ENCODE measurements around the gene PSMA5.
"Not testable (repeated sequence)": the region's sequence is repeated elsewhere in the genome, so short reads cannot be mapped to it uniquely, and the experiment has no call there.

PSMA5 gene

DNA sequence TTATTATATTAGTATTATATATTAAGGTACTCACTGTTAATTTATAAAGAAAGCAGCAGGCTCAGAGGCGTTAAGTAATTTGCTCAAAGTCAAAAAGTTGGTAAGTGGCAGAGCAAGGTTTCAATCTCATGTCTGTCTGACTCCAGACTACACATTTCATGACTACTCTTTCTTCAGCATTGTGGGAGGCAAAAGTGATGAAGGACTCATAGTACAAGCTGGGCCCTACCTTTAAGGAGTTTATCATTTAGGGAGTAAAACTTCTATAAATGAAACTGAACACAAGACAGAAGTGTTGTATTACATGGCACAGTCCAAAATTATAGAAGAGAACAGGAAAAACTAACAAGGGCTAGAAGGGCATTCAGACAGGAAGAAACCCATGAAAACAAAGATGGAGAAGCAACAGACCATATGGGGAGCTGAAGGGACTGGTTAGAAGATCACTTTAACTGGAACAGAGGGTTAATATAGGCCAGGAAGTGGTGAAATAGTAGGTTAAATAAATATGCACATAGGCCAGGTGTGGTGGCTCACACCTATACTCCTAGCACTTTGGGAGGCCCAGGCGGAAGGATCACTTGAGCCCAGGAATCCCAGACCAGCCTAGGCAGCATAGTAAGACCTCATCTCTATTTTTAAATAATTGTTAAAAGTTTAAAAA lies 40.1 kb downstream of the PSMA5 start:
- TF ChIP-seq FOXP2 (optimal IDR thresholded peaks at IDR 0.05; ENCODE audit: control extremely low read depth, extremely low read length, insufficient read depth) (no peak), EZH2 (IDR thresholded peaks at IDR 0.05) (no peak), POLR2AphosphoS5 (IDR thresholded peaks at IDR 0.05; ENCODE audit: borderline replicate concordance, low read depth, low read length) (no peak)
- H3K27ac ChIP-seq = no peak overlapping the region
- H3K9me3 ChIP-seq (ENCODE audit: low read depth, low read length) = no peaks in the 10 kb centered on the region
- H3K4me3 ChIP-seq = no peak overlapping the region
- no peak overlapping the region for H3K9ac ChIP-seq (ENCODE audit: insufficient read length)
- no peaks in the 10 kb centered on the region for H3K36me3 ChIP-seq (ENCODE audit: insufficient read depth, low read length)
- DNase-seq (ENCODE audit: low read depth, low spot score) = no peak

DNA sequence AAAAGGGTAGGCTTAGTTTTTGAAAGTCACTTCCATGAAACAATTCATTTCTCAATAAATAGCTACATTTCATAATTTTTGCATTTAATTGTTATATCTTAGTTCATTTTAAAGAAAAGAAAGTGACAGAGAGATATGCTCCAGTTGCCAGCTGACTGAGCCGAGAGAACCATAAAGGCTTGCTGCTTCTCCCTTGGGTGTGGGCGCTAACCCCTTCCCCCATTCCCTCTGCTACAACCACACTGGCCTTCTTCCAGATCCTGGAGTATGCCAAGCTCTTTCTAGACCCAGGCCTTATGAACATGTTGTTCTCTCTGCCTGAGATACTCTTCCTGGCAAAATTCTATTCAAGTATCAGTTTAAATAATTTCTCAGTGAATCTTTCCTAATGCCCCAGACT lies 40.8 kb downstream of the PSMA5 start:
- Histone ChIP-seq H3K4me3 (no peak overlapping the region), H3K9ac (ENCODE audit: insufficient read length) (no peak overlapping the region), H3K36me3 (ENCODE audit: insufficient read depth, low read length) (no peaks in the 10 kb centered on the region), H3K9me3 (ENCODE audit: low read depth, low read length) (no peaks in the 10 kb centered on the region), H3K27ac (no peak overlapping the region)
- no peak for TF ChIP-seq POLR2AphosphoS5 (IDR thresholded peaks at IDR 0.05; ENCODE audit: borderline replicate concordance, low read depth, low read length)
- TF ChIP-seq EZH2 (IDR thresholded peaks at IDR 0.05) = no peak
- TF ChIP-seq FOXP2 (optimal IDR thresholded peaks at IDR 0.05; ENCODE audit: control extremely low read depth, extremely low read length, insufficient read depth) = no peak
- DNase-seq (ENCODE audit: low read depth, low spot score) = no peak

DNA sequence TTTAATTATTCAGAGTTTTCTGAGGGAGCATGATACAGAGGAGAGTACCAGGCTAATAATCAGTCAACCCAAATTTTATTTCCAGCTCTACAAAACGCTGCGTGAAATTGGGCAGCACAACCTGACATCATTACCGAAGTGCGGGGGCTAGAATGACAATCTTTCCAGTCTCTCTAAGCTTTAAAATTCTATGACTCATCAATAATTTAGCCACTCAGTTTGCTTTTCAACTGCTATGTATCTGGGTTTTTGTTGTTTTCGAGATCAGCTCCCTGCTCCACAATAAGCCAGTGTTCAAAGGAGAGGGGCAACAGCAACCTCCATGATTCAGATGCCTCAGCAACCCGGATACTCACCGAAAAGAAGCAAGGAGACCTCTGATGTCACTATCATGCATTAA lies 42.4 kb downstream of the PSMA5 start:
- DNase-seq (ENCODE audit: low read depth, low spot score) = no peak
- H3K27ac ChIP-seq = no peak overlapping the region
- TF ChIP-seq POLR2AphosphoS5 (IDR thresholded peaks at IDR 0.05; ENCODE audit: borderline replicate concordance, low read depth, low read length) (no peak), EZH2 (IDR thresholded peaks at IDR 0.05) (no peak), FOXP2 (optimal IDR thresholded peaks at IDR 0.05; ENCODE audit: control extremely low read depth, extremely low read length, insufficient read depth) (no peak)
- H3K9me3 ChIP-seq (ENCODE audit: low read depth, low read length) = no peaks in the 10 kb centered on the region
- H3K4me3 ChIP-seq = no peak overlapping the region
- H3K9ac ChIP-seq (ENCODE audit: insufficient read length) = no peak overlapping the region
- no peaks in the 10 kb centered on the region for H3K36me3 ChIP-seq (ENCODE audit: insufficient read depth, low read length)

DNA sequence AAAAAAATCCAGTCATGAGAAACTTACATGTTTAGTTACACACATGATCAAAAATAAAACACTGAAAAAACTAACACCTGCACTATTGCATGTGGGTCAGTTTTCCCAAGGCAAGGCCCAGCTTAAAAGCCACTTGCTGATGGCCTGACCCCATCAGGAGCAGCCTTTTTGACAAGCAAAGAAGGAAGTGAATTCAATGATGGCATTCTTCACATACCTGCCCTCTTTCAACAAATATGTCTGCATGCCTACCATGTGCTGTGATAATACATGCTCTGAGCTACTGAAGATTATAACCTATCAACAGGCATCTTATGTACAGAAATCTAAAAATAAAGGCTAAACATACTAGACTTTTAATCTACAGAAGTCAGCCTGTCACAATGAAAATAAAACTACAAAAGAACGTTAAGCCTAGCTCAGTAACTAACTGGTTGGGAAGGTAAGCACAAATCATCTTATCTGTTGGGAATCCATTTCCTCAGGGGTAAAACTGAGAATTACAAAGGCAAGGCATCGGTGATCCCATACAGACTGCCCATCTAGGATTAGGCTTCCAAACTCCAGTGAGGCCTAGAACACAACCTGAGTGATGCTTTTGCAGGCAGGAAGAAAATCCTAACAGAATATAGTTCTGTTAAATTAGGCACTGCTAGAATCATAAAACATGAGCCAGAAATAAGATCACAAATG lies 43.0 kb downstream of the PSMA5 start:
- Histone ChIP-seq H3K27ac (no peak overlapping the region), H3K4me3 (no peak overlapping the region), H3K9ac (ENCODE audit: insufficient read length) (no peak overlapping the region), H3K36me3 (ENCODE audit: insufficient read depth, low read length) (no peaks in the 10 kb centered on the region), H3K9me3 (ENCODE audit: low read depth, low read length) (no peaks in the 10 kb centered on the region)
- no peak for DNase-seq (ENCODE audit: low read depth, low spot score)
- TF ChIP-seq FOXP2 (optimal IDR thresholded peaks at IDR 0.05; ENCODE audit: control extremely low read depth, extremely low read length, insufficient read depth) (no peak), EZH2 (IDR thresholded peaks at IDR 0.05) (no peak), POLR2AphosphoS5 (IDR thresholded peaks at IDR 0.05; ENCODE audit: borderline replicate concordance, low read depth, low read length) (no peak)

DNA sequence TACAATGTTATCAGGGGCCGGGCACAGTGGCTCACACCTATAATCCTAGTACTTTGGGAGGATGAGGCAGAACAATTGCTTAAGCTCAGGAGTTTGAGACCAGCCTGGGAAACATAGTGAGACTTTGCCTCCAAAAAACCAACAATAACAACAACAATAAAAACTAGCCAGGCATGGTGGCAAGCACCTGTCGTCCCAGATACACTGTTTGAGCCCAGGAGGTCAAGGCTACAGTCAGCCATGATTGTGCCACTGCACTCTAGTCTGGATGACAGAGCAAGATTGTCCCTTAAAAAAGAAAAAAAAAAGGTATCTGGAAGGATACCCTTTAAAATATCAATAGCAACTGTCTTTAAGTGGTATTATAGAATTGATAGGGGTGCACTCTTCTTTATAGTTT lies 44.7 kb downstream of the PSMA5 start:
- H3K9ac ChIP-seq (ENCODE audit: insufficient read length) = no peak overlapping the region
- no peak overlapping the region for H3K27ac ChIP-seq
- no peaks in the 10 kb centered on the region for H3K9me3 ChIP-seq (ENCODE audit: low read depth, low read length)
- no peak overlapping the region for H3K4me3 ChIP-seq
- DNase-seq (ENCODE audit: low read depth, low spot score) = no peak
- no peak for TF ChIP-seq EZH2 (IDR thresholded peaks at IDR 0.05)
- TF ChIP-seq FOXP2 (optimal IDR thresholded peaks at IDR 0.05; ENCODE audit: control extremely low read depth, extremely low read length, insufficient read depth) = no peak
- TF ChIP-seq POLR2AphosphoS5 (IDR thresholded peaks at IDR 0.05; ENCODE audit: borderline replicate concordance, low read depth, low read length) = no peak
- H3K36me3 ChIP-seq (ENCODE audit: insufficient read depth, low read length) = no peaks in the 10 kb centered on the region

DNA sequence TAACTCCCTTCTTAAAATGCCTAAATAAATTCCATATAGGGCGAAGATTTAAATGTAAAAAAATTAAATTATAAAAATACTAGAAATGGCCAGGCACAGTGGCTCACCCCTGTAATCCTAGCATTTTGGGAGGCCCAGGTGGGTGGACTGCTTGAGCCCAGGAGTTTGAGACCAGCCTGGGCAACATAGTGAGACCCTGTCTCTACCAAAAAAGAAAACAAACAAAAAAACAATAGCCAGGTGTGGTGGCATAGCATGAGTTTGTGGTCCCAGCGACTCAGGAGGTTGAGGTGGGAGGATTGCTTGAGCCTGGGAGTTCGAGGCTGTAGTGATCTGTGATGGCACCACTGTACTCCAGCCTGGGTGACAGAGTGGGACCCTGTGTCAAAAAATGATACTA lies 46.3 kb downstream of the PSMA5 start:
- Histone ChIP-seq H3K9me3 (ENCODE audit: low read depth, low read length) (no peaks in the 10 kb centered on the region), H3K27ac (no peak overlapping the region), H3K9ac (ENCODE audit: insufficient read length) (no peak overlapping the region), H3K36me3 (ENCODE audit: insufficient read depth, low read length) (no peaks in the 10 kb centered on the region), H3K4me3 (no peak overlapping the region)
- DNase-seq (ENCODE audit: low read depth, low spot score) = no peak
- no peak for TF ChIP-seq POLR2AphosphoS5 (IDR thresholded peaks at IDR 0.05; ENCODE audit: borderline replicate concordance, low read depth, low read length)
- no peak for TF ChIP-seq FOXP2 (optimal IDR thresholded peaks at IDR 0.05; ENCODE audit: control extremely low read depth, extremely low read length, insufficient read depth)
- TF ChIP-seq EZH2 (IDR thresholded peaks at IDR 0.05) = no peak

DNA sequence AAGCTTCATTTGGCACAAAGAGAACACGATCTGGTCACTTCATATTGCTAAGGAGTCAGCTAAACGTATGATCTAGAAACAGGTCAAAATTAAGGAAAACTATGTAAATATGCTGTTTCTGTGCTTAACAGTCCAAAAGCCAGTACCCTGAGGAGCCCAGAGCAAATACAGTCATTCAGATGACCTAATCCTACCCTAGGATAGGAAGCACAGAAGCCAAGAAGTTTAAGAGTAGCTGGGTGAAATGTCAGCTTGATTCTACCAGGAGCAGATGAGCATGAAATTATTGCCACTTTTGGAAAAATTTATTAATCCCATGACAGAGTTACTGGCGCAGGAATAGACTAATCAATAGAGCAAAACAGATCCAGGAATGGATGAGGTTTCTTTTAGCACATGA lies 46.8 kb downstream of the PSMA5 start:
- TF ChIP-seq POLR2AphosphoS5 (IDR thresholded peaks at IDR 0.05; ENCODE audit: borderline replicate concordance, low read depth, low read length) = no peak
- TF ChIP-seq EZH2 (IDR thresholded peaks at IDR 0.05) = no peak
- TF ChIP-seq FOXP2 (optimal IDR thresholded peaks at IDR 0.05; ENCODE audit: control extremely low read depth, extremely low read length, insufficient read depth) = no peak
- Histone ChIP-seq H3K9ac (ENCODE audit: insufficient read length) (no peak overlapping the region), H3K9me3 (ENCODE audit: low read depth, low read length) (no peaks in the 10 kb centered on the region), H3K27ac (no peak overlapping the region), H3K4me3 (no peak overlapping the region), H3K36me3 (ENCODE audit: insufficient read depth, low read length) (no peaks in the 10 kb centered on the region)
- no peak for DNase-seq (ENCODE audit: low read depth, low spot score)

DNA sequence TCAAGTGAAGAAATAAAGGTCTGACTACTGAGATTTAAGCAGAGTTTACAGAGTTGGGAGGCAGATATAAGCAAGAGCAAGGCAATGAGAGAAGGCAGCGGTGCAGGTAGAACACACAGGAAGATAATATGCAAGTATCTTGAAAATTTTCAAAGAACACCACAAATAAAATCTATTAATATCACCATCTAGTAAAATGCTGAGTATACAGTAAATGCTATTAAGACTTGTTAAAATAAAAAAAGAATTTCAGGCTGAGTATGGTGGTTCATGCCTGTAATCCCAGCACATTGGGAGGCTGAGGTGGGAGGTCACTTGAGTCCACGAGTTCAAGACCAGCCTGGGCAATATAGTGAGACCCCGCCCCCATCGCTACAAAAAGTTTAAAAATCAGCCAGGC lies 48.5 kb downstream of the PSMA5 start:
- H3K27ac ChIP-seq = no peak overlapping the region
- no peak overlapping the region for H3K9ac ChIP-seq (ENCODE audit: insufficient read length)
- no peak for TF ChIP-seq POLR2AphosphoS5 (IDR thresholded peaks at IDR 0.05; ENCODE audit: borderline replicate concordance, low read depth, low read length)
- no peak for TF ChIP-seq FOXP2 (optimal IDR thresholded peaks at IDR 0.05; ENCODE audit: control extremely low read depth, extremely low read length, insufficient read depth)
- no peak for DNase-seq (ENCODE audit: low read depth, low spot score)
- no peaks in the 10 kb centered on the region for H3K9me3 ChIP-seq (ENCODE audit: low read depth, low read length)
- H3K4me3 ChIP-seq = no peak overlapping the region
- no peaks in the 10 kb centered on the region for H3K36me3 ChIP-seq (ENCODE audit: insufficient read depth, low read length)

DNA sequence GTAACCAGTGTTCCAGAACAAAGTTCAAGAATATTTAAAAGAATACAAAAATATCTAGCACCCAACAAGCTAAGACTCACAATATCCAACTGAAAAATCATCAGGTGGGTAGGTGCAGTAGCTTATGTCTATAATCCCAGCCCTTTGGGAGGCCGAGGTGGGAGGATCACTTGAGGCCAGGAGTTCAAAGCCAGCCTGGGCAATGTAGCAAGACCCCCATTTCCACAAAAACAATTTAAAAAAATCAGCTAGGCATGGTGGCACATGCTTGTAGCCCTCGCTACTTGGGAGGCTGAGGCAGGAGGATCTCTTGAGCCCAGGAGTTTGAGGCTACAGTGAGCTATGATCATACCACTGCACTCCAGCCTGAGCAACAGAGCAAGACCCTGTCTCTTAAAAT lies 52.6 kb downstream of the PSMA5 start:
- H3K36me3 ChIP-seq (ENCODE audit: insufficient read depth, low read length); H3K4me3 ChIP-seq; H3K9ac ChIP-seq (ENCODE audit: insufficient read length); DNase-seq (ENCODE audit: low read depth, low spot score); H3K9me3 ChIP-seq (ENCODE audit: low read depth, low read length); H3K27ac ChIP-seq: not testable (repeated sequence)

All from SK-N-MC (cell line).